ENCODE measurements around the gene ATP6V1D.
"Not testable (repeated sequence)": the region's sequence is repeated elsewhere in the genome, so short reads cannot be mapped to it uniquely, and the experiment has no call there.

ATP6V1D gene

DNA sequence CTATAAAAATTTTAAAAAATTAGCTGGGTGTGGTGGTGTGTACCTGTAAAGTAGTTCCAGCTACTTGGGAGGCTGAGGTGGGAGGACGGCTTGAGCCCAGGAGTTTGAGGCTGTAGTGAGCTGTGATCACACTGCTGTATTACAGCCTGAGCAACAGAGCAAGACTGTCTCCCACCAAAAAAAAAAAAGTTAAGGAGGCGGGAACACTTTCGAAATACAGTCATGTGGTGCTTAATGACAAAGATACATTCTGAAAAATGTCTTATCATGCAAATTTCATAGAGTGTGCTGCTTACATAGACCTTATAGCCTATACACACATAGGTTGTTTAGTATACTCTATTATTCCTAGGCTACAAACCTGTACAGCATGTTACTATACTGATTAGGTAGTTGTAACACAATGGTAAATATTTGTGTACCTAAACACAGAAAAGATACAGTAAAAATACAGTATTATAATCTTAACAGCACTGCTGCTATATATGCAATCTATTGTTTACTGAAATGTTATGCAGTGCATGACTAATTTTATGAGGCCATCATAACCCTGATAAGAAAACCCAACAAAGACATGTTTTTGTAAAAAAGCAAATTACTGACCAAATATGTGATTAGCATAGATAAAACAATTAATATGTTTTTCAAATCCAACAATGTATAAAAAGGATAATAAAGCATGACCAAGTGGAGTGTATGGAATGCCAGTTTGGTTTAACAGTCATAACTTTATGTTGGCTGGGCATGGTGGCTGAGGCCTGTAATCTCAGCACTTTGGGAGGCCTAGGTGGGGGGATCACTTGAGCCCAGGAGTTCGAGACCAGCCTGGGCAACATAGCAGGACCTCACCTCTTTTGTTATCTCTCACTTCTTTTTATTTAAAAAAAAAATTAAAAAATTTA lies 11.9 kb upstream of the ATP6V1D start:
- in situ Hi-C loops (cut with MboI; ENCODE audit: low sequenced_read_pairs), result no loop called here

DNA sequence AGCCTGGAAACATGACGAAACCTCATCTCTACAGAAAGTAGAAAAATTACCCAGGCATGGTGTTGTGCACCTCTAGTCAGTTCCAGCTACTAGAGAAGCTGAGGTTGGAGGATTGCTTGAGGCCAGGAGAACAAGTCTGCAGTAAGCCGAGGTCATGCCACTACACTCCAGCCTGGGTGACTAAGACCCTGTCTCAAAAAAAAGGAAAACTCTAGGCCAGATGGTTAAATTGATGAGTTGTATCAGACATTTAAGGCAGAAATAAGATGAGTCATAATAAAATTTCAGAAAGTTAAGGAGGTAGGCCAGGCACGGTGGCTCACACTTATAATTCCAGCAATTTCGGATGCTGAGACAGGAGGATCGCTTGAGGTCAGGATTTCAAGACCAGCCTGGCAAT lies 11.2 kb upstream of the ATP6V1D start:
- in situ Hi-C loops (cut with MboI; ENCODE audit: low sequenced_read_pairs), result no loop called here

DNA sequence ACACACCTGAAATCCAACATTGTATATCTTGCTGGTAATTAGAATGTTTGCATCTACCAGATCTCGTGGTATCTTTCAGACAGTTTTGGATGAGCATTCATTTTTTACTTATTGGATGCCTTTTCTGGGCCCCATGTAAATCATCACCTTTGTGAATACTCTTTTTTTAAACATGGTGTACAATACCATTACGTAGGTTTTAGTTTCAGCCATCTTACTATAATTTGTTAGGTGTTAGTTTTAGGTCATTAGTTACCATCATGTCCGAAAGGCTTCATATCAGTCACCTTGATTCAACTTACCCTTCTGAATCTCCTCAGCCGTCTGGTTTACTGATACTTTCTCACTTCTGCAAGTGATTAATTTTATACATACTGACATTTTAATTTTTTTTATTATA lies 5.9 kb upstream of the ATP6V1D start:
- in situ Hi-C loops (cut with MboI; ENCODE audit: low sequenced_read_pairs), result no loop called here

DNA sequence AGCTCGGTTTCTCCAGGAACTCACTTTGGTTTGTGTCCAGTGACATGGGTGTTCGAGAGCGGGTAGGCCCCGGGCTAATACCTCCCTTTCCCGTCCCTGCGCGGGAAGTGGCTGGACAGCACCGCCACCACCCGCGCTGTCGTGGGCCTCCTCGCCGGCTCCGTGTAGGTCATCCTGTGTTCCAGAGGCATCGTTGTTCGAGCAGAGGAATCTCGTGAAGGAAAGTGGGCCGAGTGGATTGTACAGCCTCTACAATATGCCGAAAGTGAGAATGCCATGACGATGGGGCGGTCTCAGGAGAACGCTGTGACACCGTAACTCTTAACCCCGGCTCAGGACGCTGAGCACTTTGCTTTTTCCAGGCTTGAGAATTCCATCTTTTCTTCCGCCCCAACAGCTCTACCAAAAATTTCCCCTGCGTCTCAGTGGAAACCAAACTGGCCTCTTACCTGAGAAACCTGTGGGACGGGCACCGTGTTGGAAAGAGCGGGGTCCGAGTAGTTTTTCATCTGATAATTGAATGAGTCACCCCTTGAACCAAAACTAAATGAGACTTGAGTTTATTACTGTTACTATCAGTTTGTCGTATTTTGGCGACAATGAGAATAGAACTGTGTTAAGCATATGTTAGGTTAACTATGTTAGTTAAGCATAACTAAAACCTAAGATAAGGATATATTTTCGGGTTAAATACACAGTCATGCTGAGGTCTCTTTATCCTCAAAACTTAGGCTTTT lies 1.0 kb upstream of the ATP6V1D start:
- in situ Hi-C loops (cut with MboI; ENCODE audit: low sequenced_read_pairs), result no loop called here

DNA sequence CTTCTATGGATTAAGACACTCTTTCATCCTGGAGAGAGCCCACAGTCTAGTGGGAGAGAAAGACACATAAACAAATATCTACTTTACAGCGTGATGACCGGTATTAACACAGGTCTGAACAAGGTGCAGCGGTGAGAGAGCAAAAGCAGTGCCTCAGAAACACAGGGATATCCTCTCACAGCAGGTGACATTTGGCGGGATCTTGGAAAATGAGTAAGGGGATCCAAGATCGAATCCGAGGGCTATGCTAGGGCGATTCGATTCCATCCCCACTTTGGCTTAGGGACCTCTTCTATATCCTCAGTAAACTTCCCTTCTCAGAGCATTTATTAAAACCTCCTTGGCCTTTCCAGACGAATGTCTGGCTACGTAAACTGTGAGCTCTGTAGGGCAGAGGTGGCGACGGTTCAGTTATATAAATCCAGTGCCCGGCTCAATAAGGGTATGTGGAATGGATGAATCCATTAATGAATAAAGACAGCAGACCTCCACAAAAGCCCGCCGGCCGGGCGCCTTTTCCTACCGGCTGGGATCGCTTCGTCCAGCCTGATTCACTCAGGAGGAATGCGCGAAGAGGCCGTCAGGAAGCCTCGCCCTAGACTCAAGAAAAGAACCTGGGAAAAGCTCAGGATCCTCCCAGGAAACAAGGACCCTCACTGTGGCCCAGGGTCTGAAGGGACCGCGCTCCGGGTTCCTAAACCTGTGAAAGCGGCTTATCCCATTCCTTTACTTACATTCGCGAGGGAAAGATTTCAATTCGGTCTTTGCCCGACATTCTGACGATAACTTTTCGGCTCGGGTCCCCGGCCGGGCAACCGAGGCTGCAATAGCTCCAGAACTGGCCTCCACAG lies 455 bp downstream of the ATP6V1D start:
- in situ Hi-C loops (cut with MboI; ENCODE audit: low sequenced_read_pairs), result no loop called here

DNA sequence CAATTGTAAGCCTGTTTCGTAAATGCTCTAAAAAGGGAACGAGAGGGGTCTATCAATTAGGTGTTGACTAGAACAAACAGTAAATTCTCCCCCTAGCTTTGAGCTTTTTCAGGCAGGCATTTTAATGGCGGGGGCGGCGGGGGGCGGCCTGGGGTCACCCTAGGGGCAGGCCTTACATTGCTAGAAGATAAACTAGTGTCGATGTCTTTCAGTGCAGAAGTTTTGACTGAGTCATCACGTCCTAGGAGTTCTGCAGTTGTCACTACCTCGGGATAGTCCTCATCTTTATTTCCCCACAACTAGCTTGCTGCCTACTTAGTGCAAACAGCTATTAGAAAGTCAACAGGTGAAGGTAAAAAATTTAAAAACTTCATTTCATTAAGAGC lies 1.6 kb downstream of the ATP6V1D start:
- in situ Hi-C loops (cut with MboI; ENCODE audit: low sequenced_read_pairs), result no loop called here

DNA sequence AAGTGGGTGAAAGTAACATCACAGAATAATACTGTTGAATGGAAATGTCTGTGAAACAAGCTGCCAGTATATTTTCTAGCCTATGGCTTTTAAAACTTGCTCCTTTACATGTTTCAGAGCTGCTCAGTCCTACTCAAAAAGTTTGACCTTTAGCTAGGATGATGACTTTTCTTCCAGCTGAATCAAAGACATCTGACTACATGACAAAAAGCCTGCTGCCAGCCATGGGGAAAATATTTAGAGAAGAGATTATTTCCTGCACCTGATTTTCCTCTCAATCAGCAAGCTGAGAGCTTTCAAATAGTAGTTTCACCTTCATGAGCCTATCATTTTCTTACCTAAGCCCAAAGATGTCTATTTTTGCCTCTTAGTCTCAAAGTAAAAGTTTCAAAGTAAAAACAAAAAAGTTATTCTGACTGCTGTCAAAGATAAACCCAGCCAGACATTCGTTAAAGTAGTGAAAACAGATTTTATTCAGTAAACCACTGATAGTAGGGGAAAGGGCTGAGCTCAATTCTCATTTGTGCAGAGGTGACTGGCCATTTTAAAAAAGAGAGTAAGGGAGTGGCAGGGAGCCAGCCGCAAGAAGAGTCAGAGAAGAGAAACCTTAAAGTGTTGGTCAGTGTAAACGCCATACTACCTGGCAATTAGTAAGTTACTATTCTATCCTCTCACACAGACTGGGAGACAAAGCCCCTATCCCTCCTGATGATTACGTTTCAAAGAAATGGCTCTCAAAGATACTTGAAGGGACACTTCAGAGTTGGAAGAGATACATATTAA lies 2.2 kb downstream of the ATP6V1D start:
- in situ Hi-C loops (cut with MboI; ENCODE audit: low sequenced_read_pairs), result no loop called here

DNA sequence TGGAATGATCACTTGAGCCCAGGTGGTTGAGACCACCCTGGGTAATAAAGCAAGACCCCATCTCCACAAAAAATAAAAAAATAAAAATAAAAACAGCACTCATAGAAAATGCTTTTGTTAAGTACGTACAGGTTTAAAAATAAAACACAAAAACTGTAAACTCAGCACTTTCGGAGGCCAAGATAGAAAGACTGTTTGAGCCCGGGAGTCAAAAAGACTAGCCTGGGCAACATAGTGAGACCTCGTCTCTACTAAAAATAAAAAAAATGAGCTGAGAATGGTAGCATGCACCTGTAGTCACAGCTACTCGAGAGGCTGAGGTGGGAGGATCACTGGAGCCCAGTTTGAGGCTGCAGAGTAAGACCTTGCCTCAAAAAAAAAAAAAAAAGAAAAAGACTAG lies 7.5 kb downstream of the ATP6V1D start:
- in situ Hi-C loops (cut with MboI; ENCODE audit: low sequenced_read_pairs), result no loop called here

DNA sequence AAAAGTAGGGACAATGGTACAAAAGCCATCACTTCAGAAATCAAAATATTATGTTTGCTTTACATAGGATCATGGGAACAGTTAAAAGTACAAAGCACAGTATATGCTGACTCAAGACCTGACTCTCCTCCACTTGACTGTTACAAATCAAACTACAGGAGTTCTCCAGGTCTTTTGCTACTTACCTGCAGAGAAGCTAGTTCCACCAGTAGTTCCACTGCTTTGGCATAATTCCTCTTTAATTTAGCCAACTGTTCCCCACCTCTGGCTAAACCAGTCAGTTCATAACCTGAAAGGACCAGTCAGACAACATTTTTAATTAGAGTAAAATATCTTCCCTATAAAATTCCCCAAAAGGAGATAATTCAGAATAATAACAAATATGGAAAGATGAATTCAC lies 14.0 kb downstream of the ATP6V1D start:
- in situ Hi-C loops (cut with MboI; ENCODE audit: low sequenced_read_pairs), result no loop called here

DNA sequence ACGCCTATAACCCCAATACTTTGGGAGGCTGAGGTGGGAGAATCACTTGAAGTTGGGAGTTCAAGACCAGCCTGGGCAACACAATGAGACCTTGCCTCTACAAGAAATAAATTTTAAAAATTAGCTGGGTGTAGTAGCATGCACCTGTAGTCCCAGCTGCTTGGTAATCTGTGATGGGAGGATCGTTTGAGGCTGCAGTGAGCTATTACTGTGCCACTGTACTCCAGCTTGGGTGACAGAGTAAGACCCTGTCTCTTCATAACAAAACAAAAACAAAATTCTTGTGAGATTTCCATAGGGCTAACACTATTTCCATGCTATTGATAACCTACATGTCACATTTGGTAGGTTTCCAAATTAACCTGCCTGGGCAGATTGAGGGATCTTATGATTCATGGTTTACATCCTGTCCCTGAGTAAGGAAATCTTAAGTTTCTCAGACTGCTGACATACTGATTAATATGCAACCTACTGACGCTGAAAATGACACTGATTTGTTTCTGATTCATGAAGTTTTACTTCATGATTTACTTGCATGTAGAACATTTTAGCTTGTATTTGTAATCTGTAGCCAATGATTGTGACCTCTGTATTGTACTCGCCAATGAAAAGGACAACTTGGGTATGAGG lies 15.9 kb downstream of the ATP6V1D start:
- in situ Hi-C loops (cut with MboI; ENCODE audit: low sequenced_read_pairs), result no loop called here

DNA sequence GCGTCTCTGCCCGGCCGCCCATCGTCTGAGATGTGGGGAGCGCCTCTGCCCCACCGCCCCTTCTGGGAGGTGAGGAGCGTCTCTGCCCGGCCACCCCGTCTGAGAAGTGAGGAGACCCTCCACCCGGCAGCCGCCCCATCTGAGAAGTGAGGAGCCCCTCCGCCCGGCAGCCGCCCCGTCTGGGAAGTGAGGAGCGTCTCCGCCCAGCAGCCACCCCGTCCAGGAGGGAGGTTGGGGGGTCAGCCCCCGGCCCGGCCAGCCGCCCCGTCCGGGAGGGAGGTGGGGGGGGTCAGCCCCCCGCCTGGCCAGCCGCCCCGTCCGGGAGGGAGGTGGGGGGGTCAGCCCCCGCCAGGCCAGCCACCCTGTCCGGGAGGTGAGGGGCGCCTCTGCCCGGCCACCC lies 18.4 kb downstream of the ATP6V1D start:
- in situ Hi-C loops (cut with MboI; ENCODE audit: low sequenced_read_pairs), result not testable (repeated sequence)

DNA sequence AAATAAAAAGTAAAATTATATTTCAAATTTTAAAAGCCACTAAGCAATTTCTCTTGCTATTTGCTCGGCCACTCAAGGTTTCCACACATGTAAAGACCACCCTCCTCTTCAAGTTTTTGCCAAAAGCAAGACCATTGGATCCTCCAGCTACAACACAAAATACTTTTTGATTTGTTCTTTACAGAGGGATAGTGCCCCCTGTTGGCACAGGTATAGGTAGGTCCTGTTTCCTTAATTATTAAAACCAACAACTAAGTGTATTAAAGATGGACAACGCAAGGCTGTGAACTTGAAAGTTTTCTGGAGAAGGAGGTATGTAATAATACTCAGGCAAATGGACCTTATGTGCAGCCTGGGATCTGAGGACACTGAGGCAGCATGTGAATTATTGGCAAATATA lies 23.8 kb downstream of the ATP6V1D start:
- in situ Hi-C loops (cut with MboI; ENCODE audit: low sequenced_read_pairs), result no loop called here

DNA sequence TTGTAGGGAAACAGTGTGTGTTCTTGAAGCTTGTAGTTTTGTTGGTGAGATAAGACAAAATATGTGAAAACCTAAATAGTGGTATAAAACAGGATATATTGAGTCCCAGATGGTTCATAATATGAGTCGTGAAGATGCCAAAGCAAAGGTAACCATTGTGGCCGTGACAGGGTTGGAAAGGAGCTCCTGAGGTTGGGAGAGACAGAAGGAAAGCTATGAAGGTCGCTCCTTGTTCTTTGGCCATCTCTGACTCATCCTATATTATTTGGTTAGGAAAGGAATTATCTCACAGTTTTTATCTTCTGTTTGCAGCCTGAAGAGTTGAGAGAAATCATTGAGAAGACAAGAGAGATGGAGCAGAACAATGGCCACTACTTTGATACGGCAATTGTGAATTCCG lies 27.1 kb downstream of the ATP6V1D start:
- in situ Hi-C loops (cut with MboI; ENCODE audit: low sequenced_read_pairs), result no loop called here

DNA sequence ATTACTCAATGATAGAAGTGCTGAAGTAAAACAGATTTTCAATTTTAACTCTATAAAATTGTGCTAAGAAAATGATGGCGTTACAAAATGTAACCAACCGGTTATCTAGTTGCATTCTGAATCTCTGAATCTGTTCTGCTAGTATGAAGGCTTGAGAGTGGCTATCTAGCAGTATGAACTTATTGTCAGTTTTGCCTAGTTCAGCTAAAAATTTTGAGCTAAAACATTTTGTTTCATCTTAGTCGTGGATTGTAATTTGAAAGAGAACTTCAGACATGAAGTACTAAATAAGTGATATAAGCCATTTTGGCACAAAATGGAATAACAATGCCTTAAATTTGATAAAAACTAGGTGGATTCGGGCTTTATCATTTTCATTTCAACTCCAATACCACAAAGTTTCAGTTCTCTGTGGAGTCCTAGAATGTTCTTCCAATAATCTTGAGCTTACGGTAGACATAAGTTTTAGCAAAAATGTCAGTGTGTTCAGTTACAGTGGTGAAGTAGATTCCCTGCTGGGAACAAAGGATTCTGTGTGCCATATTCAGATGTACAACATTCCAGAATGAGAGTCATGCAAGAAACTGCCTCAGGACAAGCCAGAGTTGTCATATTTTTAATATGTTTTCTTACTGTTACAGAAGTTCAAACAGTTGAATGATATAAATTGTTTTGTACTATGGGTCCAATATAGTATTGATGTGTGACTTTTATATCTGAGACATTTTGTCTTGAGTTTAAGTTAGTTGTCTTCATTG lies 28.1 kb downstream of the ATP6V1D start:
- in situ Hi-C loops (cut with MboI; ENCODE audit: low sequenced_read_pairs), result no loop called here

DNA sequence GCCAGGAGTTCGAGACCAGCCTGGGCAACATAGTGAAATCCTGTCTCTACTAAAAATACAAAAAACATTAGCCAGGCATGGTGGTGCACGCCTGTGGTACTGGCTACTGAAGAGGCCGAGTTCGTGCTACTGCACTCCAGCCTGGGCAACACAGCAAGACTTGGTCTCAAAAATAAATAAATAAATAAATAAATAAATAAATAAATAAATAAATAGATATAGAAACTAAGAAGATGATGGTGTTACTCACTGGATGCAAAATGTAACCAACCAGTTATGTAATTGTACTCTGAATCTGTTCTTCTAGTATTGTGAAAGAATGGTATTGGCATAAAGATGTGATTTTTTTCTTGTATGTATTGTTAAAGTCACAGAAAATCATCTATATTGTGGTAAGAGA lies 29.9 kb downstream of the ATP6V1D start:
- in situ Hi-C loops (cut with MboI; ENCODE audit: low sequenced_read_pairs), result not testable (repeated sequence)

DNA sequence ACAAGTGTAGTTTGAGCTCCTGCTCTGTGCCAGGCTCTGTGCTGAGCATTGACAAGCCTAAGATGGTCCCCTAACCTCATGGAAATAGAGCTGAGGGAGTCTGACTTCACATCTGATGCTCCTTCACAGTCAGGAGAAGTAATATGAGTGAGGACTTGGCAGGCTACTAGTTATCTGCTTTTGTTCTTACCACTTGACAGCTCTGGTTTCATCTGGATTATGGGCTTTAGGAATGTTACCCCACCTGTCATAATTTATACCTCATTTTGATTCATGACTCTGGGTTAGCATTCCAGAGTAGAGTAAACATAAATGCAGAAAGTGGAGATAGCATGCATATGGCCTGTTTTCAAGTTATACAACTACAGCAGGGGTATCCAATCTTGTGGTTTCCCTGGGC lies 40.5 kb downstream of the ATP6V1D start:
- in situ Hi-C loops (cut with MboI; ENCODE audit: low sequenced_read_pairs), result no loop called here

DNA sequence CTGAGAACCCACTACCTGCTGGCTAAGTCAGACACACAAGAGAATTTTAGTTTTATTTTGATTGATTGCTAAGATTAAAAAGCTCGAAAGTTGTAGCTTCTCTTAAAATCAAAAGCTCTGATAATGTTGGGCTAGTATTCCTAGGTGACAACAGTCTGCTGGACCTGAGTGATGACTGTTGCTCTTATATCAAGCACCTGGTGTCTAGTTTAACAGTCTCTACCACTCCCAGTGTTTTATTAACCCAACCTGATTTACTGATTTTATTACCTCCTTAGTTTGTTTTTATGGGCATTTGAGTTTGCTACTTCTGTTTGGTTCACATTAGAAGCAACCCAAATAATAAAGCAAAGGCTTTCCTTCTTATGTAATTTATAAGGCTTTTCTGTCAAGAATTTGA lies 41.8 kb downstream of the ATP6V1D start:
- in situ Hi-C loops (cut with MboI; ENCODE audit: low sequenced_read_pairs), result no loop called here

DNA sequence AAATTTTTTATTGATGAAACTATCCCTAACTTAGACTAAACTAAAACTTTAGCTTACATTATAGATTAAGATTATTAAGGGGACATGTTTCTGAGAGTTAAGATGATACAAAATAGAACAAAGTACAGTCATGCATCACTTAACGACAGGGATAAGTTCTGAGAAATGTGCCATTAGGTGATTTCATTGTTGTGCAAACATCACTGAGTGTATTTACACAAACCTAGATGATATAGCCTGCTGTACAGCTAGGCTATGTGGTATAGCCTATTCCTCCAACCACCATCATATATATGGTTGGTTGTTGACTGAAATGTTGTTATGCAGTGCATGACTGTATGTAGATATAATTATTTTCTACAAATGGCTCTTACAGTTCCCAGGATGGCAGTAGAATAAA lies 46.5 kb downstream of the ATP6V1D start:
- in situ Hi-C loops (cut with MboI; ENCODE audit: low sequenced_read_pairs), result no loop called here

DNA sequence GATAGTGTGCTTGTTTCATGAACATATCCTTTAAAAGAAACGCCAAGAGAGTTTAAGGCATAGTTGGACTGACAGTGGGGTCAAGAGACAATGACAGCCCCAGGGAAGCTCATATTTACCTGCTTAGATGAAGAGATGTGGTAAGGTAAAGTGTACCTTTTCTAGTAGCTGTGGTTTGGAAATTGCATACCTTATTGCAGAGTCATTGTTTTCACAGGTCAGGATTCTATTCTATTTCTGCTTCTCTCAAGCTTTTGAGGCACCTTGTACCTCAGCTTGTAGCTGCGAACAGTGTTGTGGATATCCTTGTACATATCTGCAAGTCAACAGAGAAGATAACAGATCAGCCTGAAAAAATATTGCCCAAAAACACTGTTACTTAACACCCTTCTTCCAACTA lies 47.7 kb downstream of the ATP6V1D start:
- in situ Hi-C loops (cut with MboI; ENCODE audit: low sequenced_read_pairs), result no loop called here

All from HL-60/S4 treated with phorbol 12-myristate 13-acetate at 8.2 ng/mL for 4 days and 3 days (cell line).